Psoas muscle (tissue), 8 donors: Measurements from ENCODE around the gene KLRB1. TPM values are rescaled to one million over a fixed set of nuclear protein-coding genes. Genes with fewer than 3 reads are reported as not detected.

Experiments
- ATAC-seq, 4 donors: fragments of 200-7000 bp; cut with Tn5 transposase; one replicate each; pipeline ENCODE4 v1.9.1; 2020; ENCODE audit warnings: moderate library complexity in 3 of 4, mild to moderate bottlenecking in 2 of 4
- DNase-seq, 2 donors: peaks; one replicate each; pipeline ENCODE4 v3.0.0-alpha.2; 2020
- H3K27ac ChIP-seq: fragments of 200-600 bp; one replicate; pipeline ENCODE4 v1.8.0; 2022
- H3K27me3 ChIP-seq, 3 donors: fragments of 200-600 bp in 1 of 3; one replicate each; pipeline versions ENCODE4 v1.6.1 to v1.8.0; 2013 to 2022; ENCODE audit warnings: low read length in 2 of 3, mild to moderate bottlenecking in 2 of 3, moderate library complexity in 1 of 3; ENCODE audit not compliant: insufficient read depth in 3 of 3
- H3K36me3 ChIP-seq, 2 donors: fragments of 200-600 bp in 1 of 2; one replicate each; pipeline versions ENCODE4 v1.6.1 to v1.8.0; 2013 to 2022; ENCODE audit warnings: low read depth in 1 of 2, mild to moderate bottlenecking in 1 of 2, moderate library complexity in 1 of 2; ENCODE audit not compliant: insufficient read depth in 1 of 2
- H3K4me1 ChIP-seq: fragments of 200-600 bp; one replicate; pipeline ENCODE4 v1.8.0; 2022
- H3K4me3 ChIP-seq: fragments of 200-600 bp; one replicate; pipeline ENCODE4 v1.8.0; 2022; ENCODE audit warnings: mild to moderate bottlenecking
- H3K9me3 ChIP-seq: fragments of 200-600 bp; one replicate; pipeline ENCODE4 v1.8.0; 2022
- CTCF ChIP-seq: fragments of 200-600 bp; IDR thresholded peaks from one replicate; pipeline ENCODE4 v1.8.0; 2022; ENCODE audit warnings: antibody characterized with exemption
- WGBS, 3 donors: extraction: QIAGEN DNeasy Blood & Tissue Kit; methylation state at CpG; one replicate each; pipeline versions ENCODE4 v1.1.6 to v1.1.7; 2013; 5-methylcytosine and 5-hydroxymethylcytosine counted together
- intact Hi-C, 2 donors: fragments of 100-400 bp; cut with DNase I; formaldehyde crosslinking; loops; one replicate each; pipeline versions ENCODE4 v1.11.0 to v1.14.2; 2022
- polyA plus RNA-seq, 3 donors: library from polyadenylated mRNA; stranded (reverse); fragments of 200-250 nt; gene quantifications; one replicate each; pipeline ENCODE4 v1.2.3, GENCODE V29; 2013
- total RNA-seq, 4 donors: library from RNA; stranded (reverse); fragmentation: NEBNext Ultra II Directional in 2 of 4; extraction: Animal tissue kit (Norgen Biotek cat#: 25700) in 2 of 4; gene quantifications; one replicate each; pipeline versions ENCODE4 v1.2.1 to v1.2.4, GENCODE V29; 2021 to 2023
- donor health status: healthy with polysubstance abuse.
- donor health status: DM: no; HTN: no; CAD: no; lungs with moderate emphysema.
- donor health status: Bipolar disorder and iron deficiency.
- donor health status: healthy.
- donor health status: DM: yes; HTN: yes; CAD: no.
- donor health status: DM: no; HTN: no; CAD: no.
- donor health status: DM: no; HTN: no; CAD: no.
- donor health status: DM: yes; HTN: yes; CAD: no.

Gene KLRB1
- total and polyA plus RNA-seq, 7 donors = 0.03 to 0.30 (median 0.13) TPM; not detected in 2

GRCh38 chr12:9643266-9643660 is 35.5 kb upstream of the KLRB1 start:
- Histone ChIP-seq H3K36me3 (no peaks in the 10 kb centered on the region), H3K27me3 (no peaks in the 10 kb centered on the region), H3K9me3 (no peaks in the 10 kb centered on the region), H3K4me1 (no peaks in the 10 kb centered on the region), H3K4me3 (no peak overlapping the region), H3K27ac (no peak overlapping the region)
- no peak for TF ChIP-seq CTCF
- intact Hi-C loops = no loop called here
- ATAC-seq (no peak), DNase-seq (no peak)

GRCh38 chr12:9642606-9643265 is 35.0 kb upstream of the KLRB1 start:
- H3K4me3 ChIP-seq = no peak overlapping the region
- TF ChIP-seq CTCF = no peak
- 86 to 89% (median 88%) methylated on average over 15 of the region's 15 CpGs for WGBS, 3 donors
- H3K4me1 ChIP-seq = no peaks in the 10 kb centered on the region
- intact Hi-C loops = no loop called here
- ATAC-seq (no peak), DNase-seq (no peak)
- H3K36me3 ChIP-seq = no peaks in the 10 kb centered on the region
- H3K27ac ChIP-seq = no peak overlapping the region
- no peaks in the 10 kb centered on the region for H3K27me3 ChIP-seq
- H3K9me3 ChIP-seq = no peaks in the 10 kb centered on the region

GRCh38 chr12:9640024-9640423 is 32.3 kb upstream of the KLRB1 start:
- whole genome bisulfite sequencing, 3 donors = 84 to 91% (median 87%) methylated on average over 2 of the region's 2 CpGs
- Histone ChIP-seq H3K9me3 (no peaks in the 10 kb centered on the region), H3K27me3 (no peaks in the 10 kb centered on the region), H3K36me3 (no peaks in the 10 kb centered on the region), H3K27ac (no peak overlapping the region), H3K4me3 (no peak overlapping the region), H3K4me1 (no peaks in the 10 kb centered on the region)
- ATAC-seq = no peak
- intact Hi-C loops = no loop called here
- no peak for DNase-seq
- TF ChIP-seq CTCF = no peak

- intact Hi-C loops = no loop called here
- DNase-seq (no peak), ATAC-seq (no peak)
- 80 to 81% (median 81%) methylated on average over 5 of the region's 5 CpGs for WGBS, 3 donors
- no peak for TF ChIP-seq CTCF
- H3K36me3 ChIP-seq = no peaks in the 10 kb centered on the region
- H3K27me3 ChIP-seq = no peaks in the 10 kb centered on the region
- no peaks in the 10 kb centered on the region for H3K9me3 ChIP-seq
- H3K27ac ChIP-seq = no peak overlapping the region
- no peak overlapping the region for H3K4me3 ChIP-seq
- no peaks in the 10 kb centered on the region for H3K4me1 ChIP-seq
Measured at GRCh38 chr12:9636851-9637206, 29.1 kb upstream of the KLRB1 start.
